Activated naive CD4-positive, alpha-beta T cell treated with anti-CD3 and anti-CD28 coated beads, Interleukin-2, amount 50 U/mL, for 72 hours (primary cell): ENCODE measurements around the gene LRRC46. TPM values are rescaled to one million over a fixed set of nuclear protein-coding genes. Genes with fewer than 3 reads are reported as not detected.

Experiments
- ATAC-seq, 2 donors: fragments of 150-1000 bp; cut with Tn5 transposase; 2 replicates each; pipeline ENCODE4 v1.10.0; 2021; ENCODE audit warnings: mild to moderate bottlenecking in 2 of 2, moderate library complexity in 2 of 2
- DNase-seq, 2 donors: peaks; one replicate each; pipeline ENCODE4 v3.0.0; 2021 to 2022; ENCODE audit warnings: low spot score in 2 of 2
- H3K27ac Mint-ChIP-seq, 2 donors: one replicate each; pipeline ENCODE4 v1.8.0; 2022; ENCODE audit warnings: mild to moderate bottlenecking in 2 of 2, mixed read lengths in 2 of 2
- H3K36me3 Mint-ChIP-seq, 2 donors: one replicate each; pipeline ENCODE4 v1.8.0; 2022; ENCODE audit warnings: mixed read lengths in 2 of 2
- H3K9me3 Mint-ChIP-seq, 2 donors: one replicate each; pipeline ENCODE4 v1.8.0; 2022; ENCODE audit warnings: mixed read lengths in 2 of 2
- total RNA-seq, 2 donors: library from RNA; stranded (reverse); gene quantifications; one replicate each; pipeline ENCODE4 v1.2.3, GENCODE V29; 2022

Gene LRRC46
- total RNA-seq, 2 donors from 2014 or later = 0.46 to 0.60 TPM

GRCh38 chr17:47852113-47852949 is 20.9 kb downstream of the LRRC46 start:
- ATAC-seq = no peak
- DNase-seq = no peak
- no peak overlapping the region for H3K27ac Mint-ChIP-seq
- H3K36me3 Mint-ChIP-seq = peaks cover 0 to 5% of the 10 kb centered on the region in 2 donors
- no peaks in the 10 kb centered on the region for H3K9me3 Mint-ChIP-seq

DNA sequence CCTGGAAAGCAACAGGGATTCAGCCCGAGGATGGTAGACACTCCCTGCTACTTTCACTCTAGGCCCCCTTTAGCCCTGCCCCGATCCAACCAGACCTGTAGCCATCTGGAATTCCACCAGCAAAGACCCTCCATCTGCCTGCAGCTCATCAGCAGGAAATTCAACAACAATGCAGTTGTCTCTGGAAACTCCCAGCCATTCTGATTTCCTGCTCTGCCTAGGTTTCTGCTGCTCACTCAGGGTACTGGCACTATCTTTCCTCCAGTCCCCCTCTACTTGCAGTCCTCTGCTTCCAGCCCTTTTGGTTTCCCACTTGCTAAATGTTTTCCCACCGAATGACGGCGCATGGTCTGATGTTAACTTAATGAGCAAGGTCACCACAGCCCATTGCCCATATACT is 22.1 kb downstream of the LRRC46 start:
- no peaks in the 10 kb centered on the region for H3K9me3 Mint-ChIP-seq
- peaks cover 0 to 5% of the 10 kb centered on the region in 2 donors for H3K36me3 Mint-ChIP-seq
- no peak for ATAC-seq
- no peak for DNase-seq
- H3K27ac Mint-ChIP-seq = no peak overlapping the region

DNA sequence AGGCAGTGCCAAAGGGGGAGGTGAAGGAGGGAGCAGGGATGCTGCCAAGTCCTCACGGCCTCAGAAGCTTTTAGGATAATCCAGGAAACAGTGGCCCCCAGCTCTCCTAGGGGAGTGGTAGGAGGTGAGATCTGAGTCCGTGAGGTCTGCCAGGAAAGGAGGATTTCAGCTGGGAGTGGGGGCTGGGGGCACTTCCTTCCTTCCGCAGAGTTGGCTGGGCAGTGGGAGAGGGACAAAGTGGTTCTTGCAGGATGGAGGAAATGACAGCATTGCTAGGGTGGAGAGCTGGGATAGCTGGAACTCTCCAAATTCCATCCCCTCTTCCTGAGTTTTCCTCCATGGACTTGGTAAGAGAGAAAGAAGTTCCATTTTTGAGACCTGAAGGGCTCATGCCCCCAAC is 24.3 kb downstream of the LRRC46 start:
- H3K36me3 Mint-ChIP-seq = peaks cover 0 to 5% of the 10 kb centered on the region in 2 donors
- DNase-seq = no peak
- no peaks in the 10 kb centered on the region for H3K9me3 Mint-ChIP-seq
- ATAC-seq = no peak
- no peak overlapping the region for H3K27ac Mint-ChIP-seq

- Mint-ChIP-seq H3K9me3 (no peaks in the 10 kb centered on the region), H3K36me3 (peaks cover 0 to 5% of the 10 kb centered on the region in 2 donors), H3K27ac (no peak overlapping the region)
- DNase-seq = no peak
- no peak for ATAC-seq
These were observed 25.4 kb downstream of the LRRC46 start for GRCh38 chr17:47856830-47857229.

DNA sequence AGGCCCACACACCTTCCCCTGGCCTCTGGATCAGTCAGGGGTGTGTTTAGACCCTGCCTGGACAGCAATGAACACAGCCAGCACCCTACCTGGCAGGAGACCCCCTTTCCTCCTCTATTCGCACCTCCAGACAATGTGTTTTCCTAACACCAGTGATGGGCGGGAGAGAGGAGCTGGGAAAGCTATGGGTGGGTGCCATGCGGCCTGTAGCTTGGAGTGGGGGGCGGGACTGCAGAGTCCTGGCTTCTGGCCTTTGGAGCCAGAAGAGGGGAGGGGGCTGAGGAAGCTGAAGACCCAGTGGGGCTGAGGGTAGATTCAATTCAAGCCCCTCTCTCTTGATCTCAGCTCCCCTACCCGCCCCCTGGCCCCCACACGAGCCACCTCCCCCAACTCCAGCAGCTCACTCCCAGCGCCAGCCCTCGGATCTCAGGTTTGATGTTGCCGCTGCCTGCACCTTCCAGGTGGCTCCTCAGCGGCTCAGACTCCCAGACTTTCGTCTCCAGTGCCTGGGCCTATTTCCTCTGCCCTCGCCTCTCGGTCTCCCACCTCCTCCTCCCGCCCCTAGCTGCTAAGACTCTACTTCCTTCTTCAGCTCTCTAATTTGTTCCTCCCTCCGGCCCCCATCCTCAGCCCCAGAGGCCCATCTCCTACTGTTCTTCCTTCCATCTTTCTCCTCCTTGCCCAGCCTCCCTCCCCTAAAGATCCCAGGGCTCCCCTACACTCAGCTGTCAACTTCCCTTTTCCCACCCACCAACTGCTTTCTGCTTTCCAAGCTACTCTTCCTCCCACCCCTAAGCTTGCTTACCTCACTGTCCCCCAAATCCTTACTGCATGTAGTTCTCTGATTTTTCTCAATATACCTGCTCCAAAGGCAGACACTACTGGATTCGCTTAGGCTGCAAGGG is 26.3 kb downstream of the LRRC46 start:
- ATAC-seq = no peak
- Mint-ChIP-seq H3K27ac (no peak overlapping the region), H3K36me3 (no peaks in the 10 kb centered on the region), H3K9me3 (no peaks in the 10 kb centered on the region)
- no peak for DNase-seq

DNA sequence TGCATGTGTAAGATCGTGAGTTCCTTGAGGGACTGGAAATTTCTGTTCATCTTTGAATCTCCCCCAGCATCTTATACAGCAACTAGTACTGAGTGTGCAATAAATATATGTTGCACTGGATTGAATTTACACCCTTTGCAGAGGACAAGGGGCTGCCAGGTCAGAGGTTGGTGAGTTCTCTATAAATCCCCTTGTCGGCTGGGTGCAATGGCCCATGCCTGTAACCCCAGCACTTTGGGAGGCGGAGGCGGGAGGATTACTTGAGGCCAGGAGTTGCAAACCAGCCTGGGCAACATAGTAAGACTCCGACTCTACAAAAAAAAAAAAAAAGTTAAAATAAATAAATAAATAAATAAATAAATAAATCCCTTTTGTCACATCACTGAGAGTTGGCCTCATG is 28.9 kb downstream of the LRRC46 start:
- H3K9me3 Mint-ChIP-seq = peaks cover 0 to 4% of the 10 kb centered on the region in 2 donors
- H3K36me3 Mint-ChIP-seq = no peaks in the 10 kb centered on the region
- H3K27ac Mint-ChIP-seq = no peak overlapping the region
- ATAC-seq (no peak), DNase-seq (no peak)

- peak in 1 of 2 donors; percentile 14 for ATAC-seq
- DNase-seq = no peak
- no peaks in the 10 kb centered on the region for H3K36me3 Mint-ChIP-seq
- no peak overlapping the region for H3K27ac Mint-ChIP-seq
- peaks cover 0 to 4% of the 10 kb centered on the region in 2 donors for H3K9me3 Mint-ChIP-seq
These were observed 31.4 kb downstream of the LRRC46 start for GRCh38 chr17:47862621-47863440.

- peak overlapping the region in 1 of 2 donors; percentile 32 for H3K27ac Mint-ChIP-seq
- DNase-seq (peak in 1 of 2 donors; percentile 34), ATAC-seq (peak; percentile 71 to 88)
- no peaks in the 10 kb centered on the region for H3K36me3 Mint-ChIP-seq
- peaks cover 0 to 4% of the 10 kb centered on the region in 2 donors for H3K9me3 Mint-ChIP-seq
These were observed 33.3 kb downstream of the LRRC46 start for GRCh38 chr17:47864791-47865216.

DNA sequence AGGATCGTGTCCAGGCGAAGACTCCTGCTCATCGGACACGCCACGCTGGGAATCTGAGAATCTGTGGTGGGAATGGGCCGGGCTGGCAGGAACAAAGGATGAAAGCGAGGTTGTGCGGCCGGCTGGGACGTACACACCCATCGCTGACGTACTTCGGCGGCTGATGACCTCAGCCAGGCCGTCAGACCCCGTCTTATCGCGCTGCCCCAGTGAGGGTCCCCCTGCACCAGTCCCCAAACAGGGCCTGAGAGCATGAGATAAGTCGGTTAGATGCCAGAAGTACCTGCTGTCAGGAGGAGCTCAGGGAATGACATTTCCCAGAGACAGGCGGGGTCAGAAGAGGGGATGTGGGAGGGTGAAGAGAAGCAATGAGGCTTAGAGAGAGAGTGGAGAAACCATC is 35.5 kb downstream of the LRRC46 start:
- Mint-ChIP-seq H3K36me3 (no peaks in the 10 kb centered on the region), H3K27ac (no peak overlapping the region), H3K9me3 (peaks cover 0 to 4% of the 10 kb centered on the region in 2 donors)
- no peak for DNase-seq
- ATAC-seq = no peak

DNA sequence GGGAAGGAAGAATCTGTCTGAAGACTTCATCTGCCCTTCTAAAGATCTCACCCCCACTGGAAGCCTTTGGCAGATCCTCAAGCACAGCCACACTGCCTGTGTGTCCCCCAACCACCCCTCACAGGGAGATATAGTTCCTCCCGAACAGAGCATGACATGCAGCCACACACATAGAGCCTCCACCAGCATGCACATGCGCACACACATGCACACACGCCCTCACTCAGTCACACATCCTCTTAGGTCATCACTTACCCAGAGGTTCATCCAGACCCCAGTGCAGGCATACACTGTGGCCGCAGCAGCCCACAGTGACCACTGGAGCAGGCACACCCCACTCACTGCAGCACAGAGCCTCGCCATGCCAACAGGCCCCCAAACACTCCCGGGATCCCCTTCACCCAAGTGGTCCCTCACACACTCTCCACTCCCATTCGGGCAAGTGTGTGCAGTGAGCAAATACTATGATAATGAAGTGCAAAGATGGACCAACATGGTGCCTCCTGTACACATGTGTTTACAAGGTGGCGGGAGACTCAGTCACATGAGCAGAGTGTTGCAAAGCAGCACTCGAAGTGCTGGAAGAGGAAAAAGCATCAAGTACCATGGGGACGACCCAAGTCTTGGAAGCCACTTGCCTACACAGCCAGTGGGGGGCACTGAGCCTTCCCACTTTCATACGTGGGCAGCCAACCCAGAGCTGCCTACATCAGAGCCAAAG is 36.5 kb downstream of the LRRC46 start:
- Mint-ChIP-seq H3K9me3 (peaks cover 0 to 4% of the 10 kb centered on the region in 2 donors), H3K27ac (no peak overlapping the region), H3K36me3 (no peaks in the 10 kb centered on the region)
- DNase-seq = no peak
- no peak for ATAC-seq

DNA sequence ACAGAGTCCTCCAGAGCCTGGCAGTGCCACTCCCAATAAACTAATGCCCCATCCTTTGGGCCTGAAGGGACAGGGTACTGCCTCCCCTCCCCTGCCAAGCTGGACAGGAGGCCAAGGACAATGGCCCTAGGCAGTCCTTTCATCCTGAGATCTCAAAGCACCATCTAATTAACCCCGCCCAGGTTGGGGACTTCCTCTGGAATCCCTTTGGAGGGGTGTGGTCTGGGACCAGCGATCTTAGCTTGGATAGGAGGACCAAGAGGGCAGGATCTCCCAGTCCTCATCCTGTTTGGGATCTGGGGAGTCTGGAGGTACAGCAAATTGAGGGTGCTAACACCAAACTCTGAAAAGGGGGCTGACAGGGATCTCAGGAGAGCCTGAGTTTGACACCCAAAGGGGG is 37.6 kb downstream of the LRRC46 start:
- no peaks in the 10 kb centered on the region for H3K9me3 Mint-ChIP-seq
- H3K27ac Mint-ChIP-seq = no peak overlapping the region
- DNase-seq (no peak), ATAC-seq (no peak)
- H3K36me3 Mint-ChIP-seq = no peaks in the 10 kb centered on the region

DNA sequence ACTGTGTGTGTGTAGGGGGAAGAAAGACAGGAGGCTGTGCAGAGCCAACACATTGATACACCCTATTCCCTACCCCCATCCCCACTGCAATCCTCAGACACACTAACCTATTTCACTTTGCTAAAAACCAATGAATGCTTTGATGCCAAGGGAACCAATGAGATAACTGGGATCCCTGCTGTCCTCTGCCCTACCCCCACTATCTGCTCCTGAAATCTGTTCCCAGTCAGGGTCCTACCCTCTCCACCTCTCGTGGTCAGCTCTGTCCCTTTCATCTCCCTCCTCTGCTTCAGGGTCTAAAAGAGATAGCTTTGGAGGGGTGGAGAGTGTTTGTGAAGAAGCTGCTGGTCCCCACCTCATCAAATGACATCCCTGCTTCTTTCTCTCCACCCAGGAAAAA is 38.6 kb downstream of the LRRC46 start:
- H3K36me3 Mint-ChIP-seq = no peaks in the 10 kb centered on the region
- no peak for DNase-seq
- no peak overlapping the region for H3K27ac Mint-ChIP-seq
- no peak for ATAC-seq
- H3K9me3 Mint-ChIP-seq = no peaks in the 10 kb centered on the region

GRCh38 chr17:47871048-47871447 is 39.6 kb downstream of the LRRC46 start:
- Mint-ChIP-seq H3K27ac (no peak overlapping the region), H3K36me3 (no peaks in the 10 kb centered on the region), H3K9me3 (no peaks in the 10 kb centered on the region)
- ATAC-seq (no peak), DNase-seq (no peak)

DNA sequence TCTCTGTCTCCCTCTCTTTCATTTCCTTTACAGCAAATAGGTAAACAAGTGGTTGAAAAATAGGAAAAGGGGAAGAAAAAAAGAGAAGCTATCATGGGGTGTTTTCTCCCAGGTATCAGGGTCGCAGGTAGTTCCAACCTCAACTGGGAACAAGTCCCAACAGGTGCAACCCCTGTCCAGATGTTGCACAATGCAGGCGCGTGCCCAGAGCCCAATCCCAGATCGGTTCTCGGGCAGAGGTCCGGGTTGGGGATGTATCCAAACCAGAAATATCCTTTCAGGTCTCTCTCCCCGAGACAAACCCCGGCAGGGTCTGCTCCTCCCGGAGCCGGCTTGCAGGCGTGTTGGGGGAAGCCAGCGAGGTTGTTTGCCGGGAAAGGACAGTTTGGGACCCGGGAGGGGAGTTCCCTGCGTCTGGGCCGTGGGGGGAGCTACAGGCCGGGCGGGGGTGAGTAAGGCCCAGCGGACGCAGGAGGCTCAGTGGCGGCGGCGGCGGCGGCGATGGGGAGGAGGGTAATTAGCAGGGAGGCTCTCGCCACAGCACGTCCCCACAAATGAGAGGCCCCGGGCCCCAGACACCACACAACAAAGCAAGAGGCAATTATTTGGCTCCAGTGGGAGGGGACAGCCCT is 40.7 kb downstream of the LRRC46 start:
- Mint-ChIP-seq H3K36me3 (no peaks in the 10 kb centered on the region), H3K27ac (no peak overlapping the region), H3K9me3 (no peaks in the 10 kb centered on the region)
- ATAC-seq (no peak), DNase-seq (no peak)

GRCh38 chr17:47872651-47873161 is 41.2 kb downstream of the LRRC46 start:
- Mint-ChIP-seq H3K36me3 (no peaks in the 10 kb centered on the region), H3K27ac (no peak overlapping the region), H3K9me3 (no peaks in the 10 kb centered on the region)
- ATAC-seq (no peak), DNase-seq (no peak)
